ENCODE results near the gene FGD3. TPM values are rescaled to one million over a fixed set of nuclear protein-coding genes. Genes with fewer than 3 reads are reported as not detected.

FGD3 gene
- total RNA-seq, 1 experiment from 2014 or later, result 89.0 TPM

GRCh38 chr9:92973700-92974099 lies 26.4 kb downstream of the FGD3 start:
- peaks cover 27% of the 10 kb centered on the region for H3K79me2 ChIP-seq (ENCODE audit: low read depth)
- no peak for TF ChIP-seq CTCF (conservative IDR thresholded peaks at IDR 0.05)
- no peak for TF ChIP-seq EZH2 (IDR thresholded peaks at IDR 0.05; ENCODE audit: low read depth)
- peak overlapping the region; percentile 66 for H2AFZ ChIP-seq
- intact Hi-C loops (cut with micrococcal nuclease; ENCODE audit: unreplicated experiment), result loop anchor here (1.0 to 5.0 kb wide), 6 partner anchors 15 to 249 kb away; no protein-coding TSS in a partner anchor
- H3K9me3 ChIP-seq (ENCODE audit: insufficient read depth, low read depth), result no peaks in the 10 kb centered on the region
- no peak for DNase-seq
- ChIA-PET POLR2A (ENCODE audit: unreplicated experiment) (interaction anchor here (0.6 to 1.5 kb wide), 10 partner anchors 16 to 163 kb away, joined by 3 to 15 read pairs (median 4); partner anchors contain the start of gene CARD19), CTCF (interaction anchor here (0.9 to 1.7 kb wide), 3 partner anchors 13 to 30 kb away, joined by 3 to 11 read pairs (median 10); no protein-coding TSS in a partner anchor)
- no peaks in the 10 kb centered on the region for H3K36me3 ChIP-seq (ENCODE audit: low read depth)
- peaks cover 52% of the 10 kb centered on the region for H3F3A ChIP-seq (ENCODE audit: insufficient read depth, low read depth)
- TSS peak; percentile 85 for BruUV-seq (replicated peaks)
- H3K4me3 ChIP-seq, result peak overlapping the region; percentile 38; the same call in 1 of the 2 replicates
- H3K4me1 ChIP-seq (replicated peaks; ENCODE audit: insufficient read depth), result peaks cover 80% of the 10 kb centered on the region
- no peaks in the 10 kb centered on the region for H3K27me3 ChIP-seq (ENCODE audit: insufficient read depth, low read depth)
- no peaks in the 10 kb centered on the region for H3K9me2 ChIP-seq (ENCODE audit: insufficient read depth)
- peak overlapping the region; percentile 93 for H3K4me2 ChIP-seq
- H4K20me1 ChIP-seq (ENCODE audit: insufficient read depth), result no peaks in the 10 kb centered on the region
- H3K27ac ChIP-seq, result peak overlapping the region; percentile 99

GRCh38 chr9:92974161-92974661 lies 26.9 kb downstream of the FGD3 start:
- no peak for TF ChIP-seq CTCF (conservative IDR thresholded peaks at IDR 0.05)
- TF ChIP-seq EZH2 (IDR thresholded peaks at IDR 0.05; ENCODE audit: low read depth), result no peak
- ChIA-PET POLR2A (ENCODE audit: unreplicated experiment) (interaction anchor here (0.5 to 1.5 kb wide), 14 partner anchors 14 to 179 kb away, joined by 3 to 19 read pairs (median 5); partner anchors contain the start of gene CARD19), CTCF (interaction anchor here (0.6 to 1.7 kb wide), 4 partner anchors 13 to 121 kb away, joined by 3 to 11 read pairs (median 8); no protein-coding TSS in a partner anchor)
- Histone ChIP-seq H3K36me3 (ENCODE audit: low read depth) (peaks cover 5% of the 10 kb centered on the region; the same call in 1 of the 2 replicates), H3K27me3 (ENCODE audit: insufficient read depth, low read depth) (no peaks in the 10 kb centered on the region), H3K9me2 (ENCODE audit: insufficient read depth) (no peaks in the 10 kb centered on the region), H3K4me3 (peak overlapping the region; percentile 54), H3K4me1 (replicated peaks; ENCODE audit: insufficient read depth) (peaks cover 86% of the 10 kb centered on the region), H3K4me2 (peak overlapping the region; percentile 93), H3K79me2 (ENCODE audit: low read depth) (peaks cover 32% of the 10 kb centered on the region), H3K9me3 (ENCODE audit: insufficient read depth, low read depth) (0 out of 2 replicates have a peak, but pooled peaks cover 4% of the 10 kb centered on the region), H3K27ac (peak overlapping the region; percentile 99), H3F3A (ENCODE audit: insufficient read depth, low read depth) (peaks cover 56% of the 10 kb centered on the region), H4K20me1 (ENCODE audit: insufficient read depth) (no peaks in the 10 kb centered on the region), H2AFZ (no peak overlapping the region; the same call in 1 of the 2 replicates)
- intact Hi-C loops (cut with micrococcal nuclease; ENCODE audit: unreplicated experiment), result loop anchor here (1.0 to 5.0 kb wide), 6 partner anchors 14 to 248 kb away; no protein-coding TSS in a partner anchor
- peak; percentile 98 to 99 for DNase-seq
- BruUV-seq (replicated peaks), result no TSS peak

GRCh38 chr9:92974761-92975755 lies 27.7 kb downstream of the FGD3 start:
- POLR2A ChIA-PET (ENCODE audit: unreplicated experiment), result interaction anchor here (0.5 to 1.5 kb wide), 11 partner anchors 13 to 478 kb away, joined by 3 to 19 read pairs (median 5); partner anchors contain the start of gene FAM120AOS
- Histone ChIP-seq H3K36me3 (ENCODE audit: low read depth) (peaks cover 11% of the 10 kb centered on the region; the same call in 1 of the 2 replicates), H2AFZ (0 out of 2 replicates have a peak overlapping the region, but pooled peaks have one; percentile 18), H3K79me2 (ENCODE audit: low read depth) (peaks cover 40% of the 10 kb centered on the region), H3K27me3 (ENCODE audit: insufficient read depth, low read depth) (no peaks in the 10 kb centered on the region), H3K27ac (peak overlapping the region; percentile 99), H3K4me3 (peak overlapping the region; percentile 54), H4K20me1 (ENCODE audit: insufficient read depth) (no peaks in the 10 kb centered on the region), H3K4me2 (peak overlapping the region; percentile 93), H3K9me2 (ENCODE audit: insufficient read depth) (no peaks in the 10 kb centered on the region), H3K9me3 (ENCODE audit: insufficient read depth, low read depth) (peaks cover 12% of the 10 kb centered on the region; the same call in 1 of the 2 replicates), H3K4me1 (replicated peaks; ENCODE audit: insufficient read depth) (peaks cover 87% of the 10 kb centered on the region), H3F3A (ENCODE audit: insufficient read depth, low read depth) (peaks cover 60% of the 10 kb centered on the region)
- peak; percentile 66 to 70 for DNase-seq
- CTCF ChIA-PET, result interaction anchor here (1.7 kb wide), 1 partner anchor 28 kb away, joined by 11 read pairs; no protein-coding TSS in a partner anchor
- intact Hi-C loops (cut with micrococcal nuclease; ENCODE audit: unreplicated experiment), result loop anchor here (1.0 to 5.0 kb wide), 6 partner anchors 13 to 247 kb away; no protein-coding TSS in a partner anchor
- TSS peak; percentile 73 for BruUV-seq (replicated peaks)
- TF ChIP-seq EZH2 (IDR thresholded peaks at IDR 0.05; ENCODE audit: low read depth) (no peak), CTCF (conservative IDR thresholded peaks at IDR 0.05) (no peak)
